ENCODE data around the gene PRKN.

PRKN gene

DNA sequence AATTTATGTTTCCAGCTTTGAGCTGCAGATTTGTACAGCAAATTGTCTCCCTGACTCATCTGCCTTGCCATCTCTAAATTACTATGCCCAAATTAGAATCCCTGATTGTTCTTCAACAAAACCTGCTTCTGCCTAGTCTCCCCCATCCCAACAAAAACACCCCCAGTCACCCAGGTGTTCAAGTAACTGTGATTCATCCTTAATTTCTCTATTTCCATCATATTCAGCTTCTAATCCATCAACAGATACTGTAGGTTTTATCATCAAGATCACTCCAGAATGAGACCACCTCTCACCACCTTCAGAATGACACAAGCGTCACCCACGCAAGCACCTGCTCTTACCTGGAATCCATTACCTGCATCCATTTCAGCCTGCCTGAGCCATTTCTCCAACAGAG lies 498.5 kb downstream of the PRKN start:
- no peak overlapping the region for H3K4me3 ChIP-seq (ENCODE audit: low read depth, low read length)
- CTCF ChIA-PET = interaction anchor here (0.6 kb wide), 1 partner anchor 20 kb away, joined by 3 read pairs; no protein-coding TSS in a partner anchor

DNA sequence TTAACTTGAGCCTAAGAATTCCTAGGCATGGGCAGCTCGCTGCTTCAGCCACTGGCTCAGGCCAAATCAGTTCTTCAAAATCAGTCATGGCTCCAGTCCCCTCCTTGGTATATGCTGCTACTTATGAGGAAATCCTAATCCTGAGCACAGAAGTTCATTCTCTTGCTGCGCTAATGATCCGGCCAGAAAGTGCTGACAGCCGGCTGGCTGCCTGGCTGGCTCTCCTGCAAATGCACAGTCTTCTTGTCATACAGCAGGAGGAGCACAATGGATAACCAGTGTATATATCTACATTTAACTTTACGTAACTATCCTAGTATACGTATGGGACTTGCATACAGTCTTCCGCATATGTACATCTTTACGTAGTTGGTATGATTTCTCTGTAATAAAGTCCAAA lies 500.8 kb downstream of the PRKN start:
- H3K9me3 ChIP-seq (ENCODE audit: control insufficient read depth, insufficient read depth, low read depth, low read length) = no peaks in the 10 kb centered on the region
- POLR2A ChIA-PET = no interaction called here
- no peaks in the 10 kb centered on the region for H3K36me3 ChIP-seq (ENCODE audit: control insufficient read depth in 2 of 2, insufficient read depth in 1 of 2, low read length in 2 of 2)
- CTCF ChIA-PET = no interaction called here
- no peak overlapping the region for H3K4me3 ChIP-seq (ENCODE audit: low read depth, low read length)
- no peak overlapping the region for H3K27ac ChIP-seq (ENCODE audit: extremely low read depth, low read depth, low read length)
- H3K4me1 ChIP-seq (ENCODE audit: control insufficient read depth, insufficient read depth, low read length) = no peaks in the 10 kb centered on the region
- TF ChIP-seq ZNF311 (tag by site-specific recombination; IDR thresholded peaks at IDR 0.05; ENCODE audit: borderline replicate concordance) (no peak), ZNF223 (tag by site-specific recombination; IDR thresholded peaks at IDR 0.05) (no peak), ZNF169 (tag by site-specific recombination; IDR thresholded peaks at IDR 0.05) (no peak), ZNF610 (tag by site-specific recombination; IDR thresholded peaks at IDR 0.05; ENCODE audit: borderline replicate concordance) (no peak), ZNF843 (tag by site-specific recombination; IDR thresholded peaks at IDR 0.05) (no peak), ZNF416 (tag by site-specific recombination; IDR thresholded peaks at IDR 0.05) (no peak), BCL11A (tag by site-specific recombination; IDR thresholded peaks at IDR 0.05; ENCODE audit: low read depth) (no peak), ZNF660 (tag by site-specific recombination; IDR thresholded peaks at IDR 0.05) (no peak)
- TF ChIP-seq, protein P1, sequence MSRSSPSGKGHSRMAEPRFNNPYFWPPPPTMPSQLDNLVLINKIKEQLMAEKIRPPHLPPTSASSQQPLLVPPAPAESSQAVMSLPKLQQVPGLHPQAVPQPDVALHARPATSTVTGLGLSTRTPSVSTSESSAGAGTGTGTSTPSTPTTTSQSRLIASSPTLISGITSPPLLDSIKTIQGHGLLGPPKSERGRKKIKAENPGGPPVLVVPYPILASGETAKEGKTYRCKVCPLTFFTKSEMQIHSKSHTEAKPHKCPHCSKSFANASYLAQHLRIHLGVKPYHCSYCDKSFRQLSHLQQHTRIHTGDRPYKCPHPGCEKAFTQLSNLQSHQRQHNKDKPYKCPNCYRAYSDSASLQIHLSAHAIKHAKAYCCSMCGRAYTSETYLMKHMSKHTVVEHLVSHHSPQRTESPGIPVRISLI (tag by site-specific recombination; IDR thresholded peaks at IDR 0.05) = no peak
- TF ChIP-seq, protein P2, sequence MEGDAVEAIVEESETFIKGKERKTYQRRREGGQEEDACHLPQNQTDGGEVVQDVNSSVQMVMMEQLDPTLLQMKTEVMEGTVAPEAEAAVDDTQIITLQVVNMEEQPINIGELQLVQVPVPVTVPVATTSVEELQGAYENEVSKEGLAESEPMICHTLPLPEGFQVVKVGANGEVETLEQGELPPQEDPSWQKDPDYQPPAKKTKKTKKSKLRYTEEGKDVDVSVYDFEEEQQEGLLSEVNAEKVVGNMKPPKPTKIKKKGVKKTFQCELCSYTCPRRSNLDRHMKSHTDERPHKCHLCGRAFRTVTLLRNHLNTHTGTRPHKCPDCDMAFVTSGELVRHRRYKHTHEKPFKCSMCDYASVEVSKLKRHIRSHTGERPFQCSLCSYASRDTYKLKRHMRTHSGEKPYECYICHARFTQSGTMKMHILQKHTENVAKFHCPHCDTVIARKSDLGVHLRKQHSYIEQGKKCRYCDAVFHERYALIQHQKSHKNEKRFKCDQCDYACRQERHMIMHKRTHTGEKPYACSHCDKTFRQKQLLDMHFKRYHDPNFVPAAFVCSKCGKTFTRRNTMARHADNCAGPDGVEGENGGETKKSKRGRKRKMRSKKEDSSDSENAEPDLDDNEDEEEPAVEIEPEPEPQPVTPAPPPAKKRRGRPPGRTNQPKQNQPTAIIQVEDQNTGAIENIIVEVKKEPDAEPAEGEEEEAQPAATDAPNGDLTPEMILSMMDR (tag by site-specific recombination; IDR thresholded peaks at IDR 0.05) = no peak
- TF ChIP-seq, protein P3, sequence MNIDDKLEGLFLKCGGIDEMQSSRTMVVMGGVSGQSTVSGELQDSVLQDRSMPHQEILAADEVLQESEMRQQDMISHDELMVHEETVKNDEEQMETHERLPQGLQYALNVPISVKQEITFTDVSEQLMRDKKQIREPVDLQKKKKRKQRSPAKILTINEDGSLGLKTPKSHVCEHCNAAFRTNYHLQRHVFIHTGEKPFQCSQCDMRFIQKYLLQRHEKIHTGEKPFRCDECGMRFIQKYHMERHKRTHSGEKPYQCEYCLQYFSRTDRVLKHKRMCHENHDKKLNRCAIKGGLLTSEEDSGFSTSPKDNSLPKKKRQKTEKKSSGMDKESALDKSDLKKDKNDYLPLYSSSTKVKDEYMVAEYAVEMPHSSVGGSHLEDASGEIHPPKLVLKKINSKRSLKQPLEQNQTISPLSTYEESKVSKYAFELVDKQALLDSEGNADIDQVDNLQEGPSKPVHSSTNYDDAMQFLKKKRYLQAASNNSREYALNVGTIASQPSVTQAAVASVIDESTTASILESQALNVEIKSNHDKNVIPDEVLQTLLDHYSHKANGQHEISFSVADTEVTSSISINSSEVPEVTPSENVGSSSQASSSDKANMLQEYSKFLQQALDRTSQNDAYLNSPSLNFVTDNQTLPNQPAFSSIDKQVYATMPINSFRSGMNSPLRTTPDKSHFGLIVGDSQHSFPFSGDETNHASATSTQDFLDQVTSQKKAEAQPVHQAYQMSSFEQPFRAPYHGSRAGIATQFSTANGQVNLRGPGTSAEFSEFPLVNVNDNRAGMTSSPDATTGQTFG (tag by site-specific recombination; IDR thresholded peaks at IDR 0.05; ENCODE audit: borderline replicate concordance) = no peak

More for the DNA sequence above, 498.5 kb downstream of the PRKN start:
- POLR2A ChIA-PET = no interaction called here
- Histone ChIP-seq H3K9me3 (ENCODE audit: control insufficient read depth, insufficient read depth, low read depth, low read length) (no peaks in the 10 kb centered on the region), H3K4me1 (ENCODE audit: control insufficient read depth, insufficient read depth, low read length) (no peaks in the 10 kb centered on the region), H3K36me3 (ENCODE audit: control insufficient read depth in 2 of 2, insufficient read depth in 1 of 2, low read length in 2 of 2) (no peaks in the 10 kb centered on the region), H3K27ac (ENCODE audit: extremely low read depth, low read depth, low read length) (no peak overlapping the region)
- TF ChIP-seq ZNF501 (tag by site-specific recombination; IDR thresholded peaks at IDR 0.05) (no peak), HOXC10 (CRISPR knock-in tag; IDR thresholded peaks at IDR 0.05) (no peak), SCRT1 (tag by site-specific recombination; IDR thresholded peaks at IDR 0.05; ENCODE audit: borderline replicate concordance) (no peak), ZNF239 (tag by site-specific recombination; IDR thresholded peaks at IDR 0.05) (no peak), ZNF707 (tag by site-specific recombination; IDR thresholded peaks at IDR 0.05) (no peak), SETDB1 (IDR thresholded peaks at IDR 0.05; ENCODE audit: insufficient read length, low read length) (no peak), MZF1 (tag by site-specific recombination; IDR thresholded peaks at IDR 0.05; ENCODE audit: borderline replicate concordance) (no peak), ZNF266 (tag by site-specific recombination; IDR thresholded peaks at IDR 0.05; ENCODE audit: low read depth) (no peak), ZNF785 (tag by site-specific recombination; IDR thresholded peaks at IDR 0.05) (no peak), ZNF677 (tag by site-specific recombination; IDR thresholded peaks at IDR 0.05) (no peak), ZNF292 (tag by site-specific recombination; IDR thresholded peaks at IDR 0.05; ENCODE audit: borderline replicate concordance, low read depth) (no peak)
- TF ChIP-seq, protein P4, sequence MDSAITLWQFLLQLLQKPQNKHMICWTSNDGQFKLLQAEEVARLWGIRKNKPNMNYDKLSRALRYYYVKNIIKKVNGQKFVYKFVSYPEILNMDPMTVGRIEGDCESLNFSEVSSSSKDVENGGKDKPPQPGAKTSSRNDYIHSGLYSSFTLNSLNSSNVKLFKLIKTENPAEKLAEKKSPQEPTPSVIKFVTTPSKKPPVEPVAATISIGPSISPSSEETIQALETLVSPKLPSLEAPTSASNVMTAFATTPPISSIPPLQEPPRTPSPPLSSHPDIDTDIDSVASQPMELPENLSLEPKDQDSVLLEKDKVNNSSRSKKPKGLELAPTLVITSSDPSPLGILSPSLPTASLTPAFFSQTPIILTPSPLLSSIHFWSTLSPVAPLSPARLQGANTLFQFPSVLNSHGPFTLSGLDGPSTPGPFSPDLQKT (IDR thresholded peaks at IDR 0.05; ENCODE audit: borderline replicate concordance, low read depth, low read length) = no peak
- TF ChIP-seq, protein P5, sequence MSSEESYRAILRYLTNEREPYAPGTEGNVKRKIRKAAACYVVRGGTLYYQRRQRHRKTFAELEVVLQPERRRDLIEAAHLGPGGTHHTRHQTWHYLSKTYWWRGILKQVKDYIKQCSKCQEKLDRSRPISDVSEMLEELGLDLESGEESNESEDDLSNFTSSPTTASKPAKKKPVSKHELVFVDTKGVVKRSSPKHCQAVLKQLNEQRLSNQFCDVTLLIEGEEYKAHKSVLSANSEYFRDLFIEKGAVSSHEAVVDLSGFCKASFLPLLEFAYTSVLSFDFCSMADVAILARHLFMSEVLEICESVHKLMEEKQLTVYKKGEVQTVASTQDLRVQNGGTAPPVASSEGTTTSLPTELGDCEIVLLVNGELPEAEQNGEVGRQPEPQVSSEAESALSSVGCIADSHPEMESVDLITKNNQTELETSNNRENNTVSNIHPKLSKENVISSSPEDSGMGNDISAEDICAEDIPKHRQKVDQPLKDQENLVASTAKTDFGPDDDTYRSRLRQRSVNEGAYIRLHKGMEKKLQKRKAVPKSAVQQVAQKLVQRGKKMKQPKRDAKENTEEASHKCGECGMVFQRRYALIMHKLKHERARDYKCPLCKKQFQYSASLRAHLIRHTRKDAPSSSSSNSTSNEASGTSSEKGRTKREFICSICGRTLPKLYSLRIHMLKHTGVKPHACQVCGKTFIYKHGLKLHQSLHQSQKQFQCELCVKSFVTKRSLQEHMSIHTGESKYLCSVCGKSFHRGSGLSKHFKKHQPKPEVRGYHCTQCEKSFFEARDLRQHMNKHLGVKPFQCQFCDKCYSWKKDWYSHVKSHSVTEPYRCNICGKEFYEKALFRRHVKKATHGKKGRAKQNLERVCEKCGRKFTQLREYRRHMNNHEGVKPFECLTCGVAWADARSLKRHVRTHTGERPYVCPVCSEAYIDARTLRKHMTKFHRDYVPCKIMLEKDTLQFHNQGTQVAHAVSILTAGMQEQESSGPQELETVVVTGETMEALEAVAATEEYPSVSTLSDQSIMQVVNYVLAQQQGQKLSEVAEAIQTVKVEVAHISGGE (tag by site-specific recombination; conservative IDR thresholded peaks at IDR 0.05; ENCODE audit: low read depth) = no peak
- TF ChIP-seq, protein P6, sequence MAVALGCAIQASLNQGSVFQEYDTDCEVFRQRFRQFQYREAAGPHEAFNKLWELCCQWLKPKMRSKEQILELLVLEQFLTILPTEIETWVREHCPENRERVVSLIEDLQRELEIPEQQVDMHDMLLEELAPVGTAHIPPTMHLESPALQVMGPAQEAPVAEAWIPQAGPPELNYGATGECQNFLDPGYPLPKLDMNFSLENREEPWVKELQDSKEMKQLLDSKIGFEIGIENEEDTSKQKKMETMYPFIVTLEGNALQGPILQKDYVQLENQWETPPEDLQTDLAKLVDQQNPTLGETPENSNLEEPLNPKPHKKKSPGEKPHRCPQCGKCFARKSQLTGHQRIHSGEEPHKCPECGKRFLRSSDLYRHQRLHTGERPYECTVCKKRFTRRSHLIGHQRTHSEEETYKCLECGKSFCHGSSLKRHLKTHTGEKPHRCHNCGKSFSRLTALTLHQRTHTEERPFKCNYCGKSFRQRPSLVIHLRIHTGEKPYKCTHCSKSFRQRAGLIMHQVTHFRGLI (tag by site-specific recombination; IDR thresholded peaks at IDR 0.05) = no peak
